Testis (tissue), 3 donors: ENCODE data around the gene TXNRD2. TPM values are rescaled to one million over a fixed set of nuclear protein-coding genes. Genes with fewer than 3 reads are reported as not detected.

Experiments used
- DNase-seq: peaks from one replicate; pipeline ENCODE4 v3.0.0-alpha.2; 2019
- H3K27ac ChIP-seq, 2 donors: fragments of 200-600 bp; sonication (generic); one replicate each; pipeline ENCODE4 v1.5.1; 2019
- H3K27me3 ChIP-seq: fragments of 200-600 bp; sonication (generic); one replicate; pipeline ENCODE4 v1.5.1; 2019
- H3K36me3 ChIP-seq: fragments of 200-600 bp; sonication (generic); one replicate; pipeline ENCODE4 v1.5.1; 2017; ENCODE audit warnings: low read depth; ENCODE audit errors: missing control alignments
- H3K4me1 ChIP-seq: fragments of 200-600 bp; sonication (generic); one replicate; pipeline ENCODE4 v1.5.1; 2019
- H3K4me3 ChIP-seq, 2 donors: fragments of 200-600 bp; sonication (generic); one replicate each; pipeline ENCODE4 v1.5.1; 2017 to 2019
- H3K9me3 ChIP-seq: fragments of 200-600 bp; sonication (generic); one replicate; pipeline ENCODE4 v1.5.1; 2017
- CTCF ChIP-seq, 3 experiments: fragments of 450-650 bp in 2 of 3; fragments of 200-600 bp in 1 of 3; sonication (generic) in 1 of 3; IDR thresholded peaks; one replicate each; pipeline ENCODE4 v1.5.1; 2016 to 2019; ENCODE audit warnings: antibody characterized with exemption in 3 of 3, mild to moderate bottlenecking in 2 of 3, moderate library complexity in 1 of 3
- POLR2A ChIP-seq: fragments of 450-650 bp; IDR thresholded peaks from one replicate; pipeline ENCODE4 v1.6.1; 2017; ENCODE audit warnings: antibody characterized with exemption, mild to moderate bottlenecking, moderate library complexity
- WGBS, 2 donors: methylation state at CpG; one replicate each; pipeline ENCODE4 v1.1.5; 2018; 5-methylcytosine and 5-hydroxymethylcytosine counted together
- intact Hi-C: fragments of 100-400 bp; cut with DNase I; formaldehyde crosslinking; loops from one replicate; pipeline ENCODE4 v1.15.1; 2023; ENCODE audit warnings: low total_unique reads
- polyA plus RNA-seq: library from polyadenylated mRNA; stranded (reverse); fragments of 350-450 nt; fragmentation: Illumina TruSeq; extraction: RNeasy Lipid Tissue Mini Kit (QIAGEN cat#74804); gene quantifications from one replicate; pipeline ENCODE4 v1.2.3, GENCODE V29; 2014; ENCODE audit warnings: low read depth, low replicate concordance; ENCODE audit not compliant: insufficient read depth
- total RNA-seq, 2 donors: library from RNA; depleted of rRNA; stranded (reverse); fragments of >200 nt; gene quantifications; one replicate each; pipeline ENCODE4 v1.2.3, GENCODE V29; 2016

Gene TXNRD2
- total and polyA plus RNA-seq, 3 donors from 2014 or later = 28.7 to 49.9 (median 36.6) TPM

- 87 to 92% methylated on average over 8 to 12 of the region's 12 CpGs for WGBS, 2 donors
- no peak overlapping the region for H3K27ac ChIP-seq
- intact Hi-C loops = no loop called here
Measured at GRCh38 chr22:19963863-19964642, 22.4 kb upstream of the TXNRD2 start.

GRCh38 chr22:19962909-19963806 is 21.5 kb upstream of the TXNRD2 start:
- no peaks in the 10 kb centered on the region for H3K36me3 ChIP-seq
- H3K9me3 ChIP-seq = no peaks in the 10 kb centered on the region
- whole genome bisulfite sequencing, 2 donors = 85 to 88% methylated on average over 14 to 30 of the region's 30 CpGs
- no peaks in the 10 kb centered on the region for H3K27me3 ChIP-seq
- no peak overlapping the region for H3K4me3 ChIP-seq
- TF ChIP-seq POLR2A = no peak
- no peak for TF ChIP-seq CTCF (IDR thresholded peaks at IDR 0.05)
- peaks cover 14% of the 10 kb centered on the region for H3K4me1 ChIP-seq
- intact Hi-C loops = no loop called here
- no peak overlapping the region for H3K27ac ChIP-seq
- DNase-seq = no peak

More at GRCh38 chr22:19963863-19964642, 22.4 kb upstream of the TXNRD2 start:
- Histone ChIP-seq H3K36me3 (no peaks in the 10 kb centered on the region), H3K4me1 (peaks cover 10% of the 10 kb centered on the region), H3K9me3 (no peaks in the 10 kb centered on the region), H3K27me3 (no peaks in the 10 kb centered on the region), H3K4me3 (no peak overlapping the region)
- TF ChIP-seq POLR2A = no peak
- TF ChIP-seq CTCF (IDR thresholded peaks at IDR 0.05) = no peak
- no peak for DNase-seq

GRCh38 chr22:19962246-19962908 is 20.8 kb upstream of the TXNRD2 start:
- intact Hi-C loops = no loop called here
- Histone ChIP-seq H3K27ac (no peak overlapping the region), H3K27me3 (no peaks in the 10 kb centered on the region), H3K36me3 (no peaks in the 10 kb centered on the region), H3K4me3 (no peak overlapping the region), H3K4me1 (peaks cover 14% of the 10 kb centered on the region), H3K9me3 (no peaks in the 10 kb centered on the region)
- DNase-seq = peak; percentile 75
- TF ChIP-seq CTCF (IDR thresholded peaks at IDR 0.05) (peak in 2 of 3 experiments; percentile 9 to 45), POLR2A (no peak)
- 59 to 69% methylated on average over 17 to 22 of the region's 22 CpGs for WGBS, 2 donors

GRCh38 chr22:19961868-19962245 is 20.2 kb upstream of the TXNRD2 start:
- Histone ChIP-seq H3K4me3 (no peak overlapping the region), H3K27ac (no peak overlapping the region), H3K36me3 (no peaks in the 10 kb centered on the region), H3K9me3 (no peaks in the 10 kb centered on the region), H3K4me1 (peaks cover 14% of the 10 kb centered on the region), H3K27me3 (no peaks in the 10 kb centered on the region)
- no peak for DNase-seq
- intact Hi-C loops = no loop called here
- TF ChIP-seq CTCF (IDR thresholded peaks at IDR 0.05) = no peak
- WGBS, 2 donors = 87% methylated on average over 8 of the region's 8 CpGs; no CpG with 5 or more reads in 1 of the 2 donors
